CD8-positive, alpha-beta memory T cell (primary cell): ENCODE data around the gene SMARCC1. TPM values are rescaled to one million over a fixed set of nuclear protein-coding genes. Genes with fewer than 3 reads are reported as not detected.

ENCODE experiments used
- CTCF ChIA-PET: fragments of 350-600 bp; sonication (Branson Sonifier 250); formaldehyde crosslinking; loops from one replicate; lab custom pipeline; 2021; ENCODE audit warnings: antibody characterized with exemption; lab: Charles Lee
- POLR2A ChIA-PET: fragments of 350-600 bp; sonication (Branson Sonifier 250); formaldehyde crosslinking; loops from one replicate; lab custom pipeline; 2021; ENCODE audit warnings: antibody characterized with exemption; lab: Charles Lee
- DNase-seq, 5 donors: peaks; one replicate each; pipeline versions ENCODE4 v3.0.0 to v3.0.0-alpha.2; 2020 to 2022; ENCODE audit warnings: mixed read lengths in 1 of 5
- H3K27ac ChIP-seq: one replicate; pipeline ENCODE4 v1.7.0; 2013; ENCODE audit warnings: low read depth, mild to moderate bottlenecking, low read length, moderate library complexity
- H3K27me3 ChIP-seq: 2 replicates; pipeline ENCODE4 v1.7.0; 2013; ENCODE audit warnings: low read length, mild to moderate bottlenecking; ENCODE audit not compliant: insufficient read depth, poor library complexity, severe bottlenecking
- H3K36me3 ChIP-seq: 2 replicates; pipeline ENCODE4 v1.7.0; 2013; ENCODE audit warnings: mild to moderate bottlenecking, low read length, moderate library complexity; ENCODE audit not compliant: insufficient read depth
- H3K4me1 ChIP-seq: 2 replicates; pipeline ENCODE4 v1.7.0; 2013; ENCODE audit warnings: mild to moderate bottlenecking, low read length, moderate library complexity; ENCODE audit not compliant: insufficient read depth
- H3K4me3 ChIP-seq: 2 replicates; pipeline ENCODE4 v1.7.0; 2013; ENCODE audit warnings: mild to moderate bottlenecking, low read length
- H3K9me3 ChIP-seq: 2 replicates; pipeline ENCODE4 v1.7.0; 2013; ENCODE audit warnings: mild to moderate bottlenecking, low read length
- H3K27ac Mint-ChIP-seq, 8 donors: one replicate each; pipeline ENCODE4 v1.8.0; 2020 to 2021; ENCODE audit warnings: mixed read lengths in 8 of 8, mild to moderate bottlenecking in 6 of 8, inconsistent platforms in 3 of 8, moderate library complexity in 3 of 8
- H3K27me3 Mint-ChIP-seq, 2 donors: one replicate each; pipeline ENCODE4 v1.8.0; 2020 to 2021; ENCODE audit warnings: mixed read lengths in 2 of 2, mild to moderate bottlenecking in 1 of 2, moderate library complexity in 1 of 2
- H3K36me3 Mint-ChIP-seq, 3 donors: one replicate each; pipeline ENCODE4 v1.8.0; 2020 to 2021; ENCODE audit warnings: mixed read lengths in 3 of 3, inconsistent platforms in 1 of 3, mild to moderate bottlenecking in 1 of 3
- H3K4me1 Mint-ChIP-seq, 3 donors: one replicate each; pipeline ENCODE4 v1.8.0; 2020 to 2021; ENCODE audit warnings: mixed read lengths in 3 of 3, inconsistent platforms in 1 of 3, mild to moderate bottlenecking in 1 of 3
- H3K4me3 Mint-ChIP-seq, 7 donors: one replicate each; pipeline ENCODE4 v1.8.0; 2020 to 2021; ENCODE audit warnings: mixed read lengths in 7 of 7, mild to moderate bottlenecking in 6 of 7, moderate library complexity in 4 of 7, inconsistent platforms in 2 of 7
- H3K9me3 Mint-ChIP-seq, 5 donors: one replicate each; pipeline ENCODE4 v1.8.0; 2020 to 2022; ENCODE audit warnings: mixed read lengths in 5 of 5, mild to moderate bottlenecking in 3 of 5, moderate library complexity in 2 of 5, inconsistent platforms in 1 of 5
- polyA plus RNA-seq: library from polyadenylated mRNA; unstranded; fragments of 300-500 nt; fragmentation: Illumina TruSeq; gene quantifications from one replicate; pipeline ENCODE4 v1.2.3, GENCODE V29; 2021
- total RNA-seq, 2 experiments: library from RNA; stranded (reverse); gene quantifications; one replicate each; pipeline ENCODE4 v1.2.3, GENCODE V29; 2021

Gene SMARCC1
- total and polyA plus RNA-seq, 3 experiments from 2014 or later: 54.6 to 107 (median 100) TPM

DNA sequence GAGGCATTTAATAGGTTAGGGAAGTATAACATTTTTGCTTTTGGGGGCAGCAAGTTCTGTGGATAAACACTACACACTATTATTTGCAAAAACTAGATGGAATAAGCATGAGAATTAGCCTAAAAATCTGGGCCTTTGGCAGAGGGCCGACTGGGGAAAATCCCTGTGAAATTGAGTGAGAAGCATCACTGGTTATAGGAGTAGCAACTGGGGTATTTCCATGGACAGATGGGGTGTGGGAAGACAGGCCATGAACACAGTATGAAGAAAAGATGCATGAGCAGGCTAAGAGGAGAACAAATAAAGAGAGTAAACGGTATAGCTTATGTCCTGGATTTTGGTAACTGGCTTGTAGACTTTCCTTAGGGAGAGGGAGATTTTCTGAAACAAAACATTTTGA lies 170.1 kb downstream of the SMARCC1 start:
- no peak for DNase-seq

DNA sequence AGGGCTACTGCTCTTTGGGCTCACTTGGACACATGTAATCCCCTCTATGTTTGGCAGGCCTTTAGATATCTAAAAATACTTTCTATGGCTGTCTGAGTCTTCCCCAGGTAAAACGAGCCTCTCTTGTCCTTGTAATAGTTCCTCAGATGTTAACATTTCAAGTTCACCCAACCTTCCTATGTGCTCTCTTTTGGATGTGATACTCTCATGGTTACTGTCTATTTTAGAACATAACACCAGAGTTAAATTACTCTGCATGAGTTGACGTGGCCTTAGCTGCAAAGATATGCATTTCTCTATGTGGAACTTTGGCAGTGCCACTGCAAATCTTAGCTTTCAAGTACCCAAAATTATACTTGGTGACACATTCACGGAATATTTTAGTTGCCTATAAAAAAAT lies 171.1 kb downstream of the SMARCC1 start:
- Mint-ChIP-seq H3K4me3 (no peak overlapping the region), H3K27me3 (no peaks in the 10 kb centered on the region), H3K9me3 (no peaks in the 10 kb centered on the region), H3K36me3 (peaks cover 6 to 62% (median 24%) of the 10 kb centered on the region in 3 donors), H3K4me1 (no peaks in the 10 kb centered on the region), H3K27ac (peak overlapping the region in 1 of 8 donors; percentile 18)
- no peaks in the 10 kb centered on the region for H3K9me3 ChIP-seq
- ChIA-PET CTCF (interaction anchor here (1.6 kb wide), 1 partner anchor 15 kb away, joined by 3 read pairs; no protein-coding TSS in a partner anchor), POLR2A (no interaction called here)
- H3K4me3 ChIP-seq: no peak overlapping the region
- H3K4me1 ChIP-seq: no peaks in the 10 kb centered on the region
- H3K27me3 ChIP-seq: no peaks in the 10 kb centered on the region
- no peak overlapping the region for H3K27ac ChIP-seq
- DNase-seq: no peak
- H3K36me3 ChIP-seq: peaks cover 23% of the 10 kb centered on the region

More for the DNA sequence above, 170.1 kb downstream of the SMARCC1 start:
- H3K9me3 Mint-ChIP-seq: no peaks in the 10 kb centered on the region
- Histone ChIP-seq H3K36me3 (peaks cover 27% of the 10 kb centered on the region), H3K4me3 (no peak overlapping the region), H3K27me3 (no peaks in the 10 kb centered on the region), H3K9me3 (no peaks in the 10 kb centered on the region), H3K4me1 (no peaks in the 10 kb centered on the region), H3K27ac (no peak overlapping the region)
- POLR2A ChIA-PET: no interaction called here
- H3K36me3 Mint-ChIP-seq: peaks cover 3 to 57% (median 22%) of the 10 kb centered on the region in 3 donors
- no peak overlapping the region for H3K4me3 Mint-ChIP-seq
- no peaks in the 10 kb centered on the region for H3K4me1 Mint-ChIP-seq
- peak overlapping the region in 4 of 8 donors; percentile 21 to 77 (median 30) for H3K27ac Mint-ChIP-seq
- CTCF ChIA-PET: no interaction called here
- peaks cover 0 to 1% of the 10 kb centered on the region in 2 donors for H3K27me3 Mint-ChIP-seq

DNA sequence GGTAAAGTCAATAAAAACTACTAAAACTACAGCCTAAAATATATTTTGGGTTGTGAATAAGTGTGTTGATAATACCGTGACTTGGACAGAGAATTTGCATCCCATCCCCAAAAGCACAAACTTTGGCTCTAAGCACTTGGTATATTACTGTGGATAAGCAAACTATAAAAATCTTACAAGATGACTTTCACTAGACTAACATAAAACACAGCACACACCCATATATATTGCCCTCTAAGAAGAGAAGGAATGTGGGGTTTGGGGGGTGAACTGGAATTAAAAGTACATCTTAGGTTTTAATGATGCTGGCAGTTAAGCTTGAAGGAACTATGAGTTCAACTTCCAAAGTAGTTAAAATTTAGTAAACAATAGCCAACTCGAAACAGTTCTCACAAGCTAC lies 174.4 kb downstream of the SMARCC1 start:
- POLR2A ChIA-PET: no interaction called here
- Mint-ChIP-seq H3K27ac (no peak overlapping the region), H3K9me3 (no peaks in the 10 kb centered on the region), H3K4me1 (peaks cover 0 to 4% (median 2%) of the 10 kb centered on the region in 3 donors), H3K36me3 (peaks cover 6 to 83% (median 33%) of the 10 kb centered on the region in 3 donors), H3K4me3 (no peak overlapping the region), H3K27me3 (no peaks in the 10 kb centered on the region)
- CTCF ChIA-PET: no interaction called here
- Histone ChIP-seq H3K4me3 (no peak overlapping the region), H3K27me3 (no peaks in the 10 kb centered on the region), H3K4me1 (no peaks in the 10 kb centered on the region), H3K36me3 (peaks cover 17% of the 10 kb centered on the region), H3K27ac (no peak overlapping the region), H3K9me3 (no peaks in the 10 kb centered on the region)
- no peak for DNase-seq

DNA sequence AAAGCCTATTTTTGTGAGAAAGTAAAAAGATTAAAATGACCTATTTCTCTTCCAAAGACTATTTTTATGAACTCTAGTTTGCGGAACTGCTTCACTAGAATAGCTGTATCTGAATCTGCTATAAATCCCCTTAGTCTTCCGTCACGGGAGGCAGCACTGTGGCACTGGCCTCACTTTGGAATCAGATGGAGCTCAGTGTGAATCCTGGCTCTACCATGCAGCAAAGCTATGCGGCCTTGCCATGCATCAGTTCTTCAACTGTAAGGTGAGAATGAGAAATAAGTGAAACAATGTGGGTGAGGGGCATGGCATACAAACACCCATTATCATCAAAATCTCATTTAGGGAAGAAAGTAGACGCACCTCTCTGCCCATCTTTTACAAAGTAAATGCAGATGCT lies 175.5 kb downstream of the SMARCC1 start:
- H3K4me3 Mint-ChIP-seq: no peak overlapping the region
- H3K36me3 Mint-ChIP-seq: peaks cover 6 to 79% (median 26%) of the 10 kb centered on the region in 3 donors
- no peak overlapping the region for H3K27ac ChIP-seq
- H3K4me1 ChIP-seq: no peaks in the 10 kb centered on the region
- H3K4me3 ChIP-seq: no peak overlapping the region
- DNase-seq: no peak
- H3K9me3 ChIP-seq: no peaks in the 10 kb centered on the region
- H3K36me3 ChIP-seq: peaks cover 17% of the 10 kb centered on the region
- H3K9me3 Mint-ChIP-seq: no peaks in the 10 kb centered on the region
- no peaks in the 10 kb centered on the region for H3K27me3 ChIP-seq
- peaks cover 0 to 4% (median 2%) of the 10 kb centered on the region in 3 donors for H3K4me1 Mint-ChIP-seq
- CTCF ChIA-PET: no interaction called here
- H3K27me3 Mint-ChIP-seq: no peaks in the 10 kb centered on the region
- H3K27ac Mint-ChIP-seq: peak overlapping the region in 1 of 8 donors; percentile 9
- POLR2A ChIA-PET: no interaction called here

DNA sequence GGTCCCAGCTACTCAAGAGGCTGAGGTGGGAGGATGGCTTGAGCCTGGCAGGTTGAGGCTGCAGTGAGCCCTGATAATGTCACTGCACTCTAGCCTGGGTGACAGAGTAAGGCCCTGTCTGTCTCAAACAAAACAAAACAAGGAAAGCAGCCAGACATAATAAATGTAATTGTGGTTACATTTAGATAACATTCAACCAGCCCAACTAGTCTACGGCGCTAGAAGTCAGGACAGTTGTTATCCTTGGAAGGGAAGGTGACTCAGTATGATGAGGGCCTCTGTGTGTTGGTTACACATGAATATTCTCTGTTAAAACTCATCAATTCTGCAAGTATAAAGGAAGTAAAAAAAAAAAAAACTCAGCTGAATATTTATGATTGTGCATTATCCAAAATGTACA lies 176.0 kb downstream of the SMARCC1 start:
- no peaks in the 10 kb centered on the region for H3K27me3 Mint-ChIP-seq
- no peak for DNase-seq
- H3K36me3 Mint-ChIP-seq: peaks cover 6 to 77% (median 26%) of the 10 kb centered on the region in 3 donors
- peak overlapping the region in 2 of 8 donors; percentile 6 to 23 for H3K27ac Mint-ChIP-seq
- POLR2A ChIA-PET: no interaction called here
- Histone ChIP-seq H3K4me1 (no peaks in the 10 kb centered on the region), H3K27ac (no peak overlapping the region), H3K4me3 (no peak overlapping the region), H3K27me3 (no peaks in the 10 kb centered on the region), H3K36me3 (peaks cover 18% of the 10 kb centered on the region), H3K9me3 (no peaks in the 10 kb centered on the region)
- CTCF ChIA-PET: no interaction called here
- H3K4me3 Mint-ChIP-seq: no peak overlapping the region
- no peaks in the 10 kb centered on the region for H3K9me3 Mint-ChIP-seq
- H3K4me1 Mint-ChIP-seq: peaks cover 0 to 4% (median 2%) of the 10 kb centered on the region in 3 donors

DNA sequence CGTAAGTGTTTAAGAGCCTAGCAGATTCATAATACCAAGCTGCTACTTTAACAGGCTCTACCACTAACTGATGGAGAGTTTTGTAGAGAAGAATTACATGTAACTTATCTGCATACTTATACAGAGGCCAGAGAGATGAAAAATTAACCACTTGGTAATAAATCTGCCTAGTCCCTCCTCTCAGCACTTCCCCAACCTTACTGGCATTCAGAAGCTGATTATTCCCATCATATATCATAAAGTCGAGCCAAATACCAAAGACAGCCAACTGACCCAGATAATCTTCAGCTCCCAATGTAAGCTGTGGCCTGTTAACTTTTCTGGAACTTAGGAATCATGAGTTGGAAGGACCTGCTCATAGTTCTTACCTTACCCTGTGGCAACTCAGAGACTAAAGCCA lies 177.5 kb downstream of the SMARCC1 start:
- no peaks in the 10 kb centered on the region for H3K9me3 Mint-ChIP-seq
- no peaks in the 10 kb centered on the region for H3K27me3 Mint-ChIP-seq
- POLR2A ChIA-PET: no interaction called here
- H3K27ac Mint-ChIP-seq: no peak overlapping the region
- H3K4me3 ChIP-seq: no peak overlapping the region
- CTCF ChIA-PET: no interaction called here
- peaks cover 11% of the 10 kb centered on the region for H3K36me3 ChIP-seq
- H3K9me3 ChIP-seq: no peaks in the 10 kb centered on the region
- H3K27ac ChIP-seq: no peak overlapping the region
- no peaks in the 10 kb centered on the region for H3K27me3 ChIP-seq
- no peak for DNase-seq
- H3K36me3 Mint-ChIP-seq: peaks cover 3 to 76% (median 20%) of the 10 kb centered on the region in 3 donors
- peaks cover 0 to 4% (median 4%) of the 10 kb centered on the region in 3 donors for H3K4me1 Mint-ChIP-seq
- no peaks in the 10 kb centered on the region for H3K4me1 ChIP-seq
- H3K4me3 Mint-ChIP-seq: no peak overlapping the region

DNA sequence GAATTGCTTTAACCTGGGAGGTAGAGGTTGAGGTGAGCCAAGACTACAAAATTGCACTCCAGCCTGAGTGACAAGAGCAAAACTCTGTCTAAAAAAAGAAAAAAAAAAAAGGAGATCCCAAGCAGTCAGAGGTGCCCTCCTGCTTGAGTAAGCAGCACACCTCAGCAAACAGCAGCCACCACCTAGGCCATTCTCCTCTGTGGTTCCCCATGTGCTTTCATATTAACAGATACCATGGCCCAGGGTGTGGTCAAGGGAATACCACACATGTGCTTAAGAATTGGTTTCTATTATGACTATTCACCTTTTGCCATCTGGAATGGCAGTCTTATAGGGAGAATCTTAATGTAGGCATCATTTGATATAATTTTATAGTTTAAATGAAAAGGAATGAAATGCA lies 178.4 kb downstream of the SMARCC1 start:
- Histone ChIP-seq H3K4me1 (no peaks in the 10 kb centered on the region), H3K9me3 (no peaks in the 10 kb centered on the region), H3K27ac (no peak overlapping the region), H3K36me3 (peaks cover 7% of the 10 kb centered on the region), H3K4me3 (no peak overlapping the region), H3K27me3 (no peaks in the 10 kb centered on the region)
- DNase-seq: no peak
- Mint-ChIP-seq H3K27me3 (no peaks in the 10 kb centered on the region), H3K36me3 (peaks cover 3 to 73% (median 14%) of the 10 kb centered on the region in 3 donors), H3K4me3 (no peak overlapping the region), H3K9me3 (no peaks in the 10 kb centered on the region), H3K27ac (no peak overlapping the region), H3K4me1 (peaks cover 0 to 4% (median 4%) of the 10 kb centered on the region in 3 donors)
- CTCF ChIA-PET: no interaction called here
- POLR2A ChIA-PET: no interaction called here

DNA sequence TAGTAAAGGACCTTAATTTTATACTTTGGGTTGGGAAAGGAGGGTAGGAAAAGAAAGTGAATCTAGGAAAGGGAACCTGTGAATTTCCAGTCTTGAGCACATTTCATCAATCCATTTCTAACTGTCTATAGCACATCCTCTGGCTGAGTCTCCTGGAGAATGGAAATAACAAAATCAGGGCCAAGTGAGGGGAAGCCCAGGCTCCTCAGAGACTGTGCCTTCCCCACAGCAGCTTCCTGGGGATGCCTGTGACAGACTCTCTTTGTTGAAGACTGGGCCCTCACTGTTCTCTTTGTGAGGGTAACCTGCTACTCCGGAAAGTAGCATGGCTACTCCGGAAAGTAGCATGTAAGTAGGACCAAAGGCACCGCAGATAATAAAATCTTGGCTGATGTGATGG lies 180.4 kb downstream of the SMARCC1 start:
- Histone ChIP-seq H3K36me3 (peaks cover 4% of the 10 kb centered on the region), H3K4me1 (no peaks in the 10 kb centered on the region), H3K27ac (no peak overlapping the region), H3K27me3 (no peaks in the 10 kb centered on the region), H3K9me3 (no peaks in the 10 kb centered on the region), H3K4me3 (no peak overlapping the region)
- CTCF ChIA-PET: no interaction called here
- no peak for DNase-seq
- H3K27ac Mint-ChIP-seq: peak overlapping the region in 4 of 8 donors; percentile 33 to 74 (median 38)
- no peak overlapping the region for H3K4me3 Mint-ChIP-seq
- H3K27me3 Mint-ChIP-seq: no peaks in the 10 kb centered on the region
- H3K9me3 Mint-ChIP-seq: no peaks in the 10 kb centered on the region
- H3K4me1 Mint-ChIP-seq: peaks cover 0 to 5% (median 4%) of the 10 kb centered on the region in 3 donors
- H3K36me3 Mint-ChIP-seq: peaks cover 3 to 70% (median 13%) of the 10 kb centered on the region in 3 donors
- POLR2A ChIA-PET: no interaction called here
